A549 (cell line): Measurements from ENCODE around the gene PPM1B.

Source experiments
- BHLHE40 ChIP-seq: IDR thresholded peaks from 2 replicates; pipeline ENCODE4 v1.6.1; 2012; ENCODE audit warnings: low read depth, low read length, inconsistent platforms
- CTCF ChIP-seq: fragments of >200 bp; sonication (Bioruptor Twin); formaldehyde crosslinking; IDR thresholded peaks from 3 replicates; pipeline ENCODE4 v1.5.1; 2016
- KDM1A ChIP-seq: fragments of 200-600 bp; sonication (generic); IDR thresholded peaks from 2 replicates; pipeline ENCODE4 v1.6.1; 2016; ENCODE audit warnings: low read depth, mild to moderate bottlenecking
- KDM5A ChIP-seq: fragments of 200-600 bp; sonication (generic); IDR thresholded peaks from 2 replicates; pipeline ENCODE4 v1.6.1; 2016; ENCODE audit warnings: antibody characterized with exemption, mild to moderate bottlenecking
- MYC ChIP-seq: IDR thresholded peaks from 2 replicates; pipeline ENCODE4 v1.6.1; 2012; ENCODE audit warnings: mild to moderate bottlenecking, inconsistent platforms, low read length, improper control_type of control experiment, borderline replicate concordance
- POLR2A ChIP-seq: IDR thresholded peaks from 2 replicates; pipeline ENCODE4 v1.6.1; 2012; ENCODE audit warnings: mild to moderate bottlenecking, low read length

- TF ChIP-seq CTCF: no peak
- TF ChIP-seq BHLHE40: no peak
- no peak for TF ChIP-seq KDM5A
- TF ChIP-seq MYC: no peak
- TF ChIP-seq POLR2A: no peak
- TF ChIP-seq KDM1A: no peak
Observed at GRCh38 chr2:44178950-44179349, 10.3 kb downstream of the PPM1B start.
